ENCODE results near the gene UGT1A8. TPM values are rescaled to one million over a fixed set of nuclear protein-coding genes. Genes with fewer than 3 reads are reported as not detected.

UGT1A8 gene
- total and polyA plus RNA-seq, 10 donors = not detected

DNA sequence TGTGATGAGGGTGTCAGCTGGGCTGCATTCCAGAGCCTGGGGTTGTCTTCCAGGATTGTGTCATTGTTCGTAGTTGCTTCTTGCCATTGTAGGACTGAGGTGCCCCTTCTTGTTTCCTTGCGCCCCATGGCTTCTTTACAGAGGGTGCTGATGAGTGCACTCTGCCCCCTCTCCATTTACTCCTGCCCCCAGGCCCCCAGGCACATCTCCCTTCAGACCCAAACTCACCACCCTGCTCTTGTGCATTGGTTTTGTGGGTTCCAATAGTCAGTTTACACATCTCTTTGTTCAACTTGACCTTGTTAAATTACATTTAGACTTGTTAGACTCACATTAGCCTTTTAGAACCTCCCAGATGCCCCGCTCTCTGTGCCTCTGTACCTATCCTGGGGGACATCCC lies 203.8 kb downstream of the UGT1A8 start:
- Histone ChIP-seq H3K27ac (no peak overlapping the region), H3K27me3 (replicated peaks in 1 of 7) (peaks cover 0 to 9% (median 0%) of the 10 kb centered on the region in 7 donors), H3K4me3 (no peak overlapping the region), H3K36me3 (no peaks in the 10 kb centered on the region), H3K4me1 (no peaks in the 10 kb centered on the region), H3K9me3 (peaks cover 0 to 4% (median 0%) of the 10 kb centered on the region in 8 donors)
- DNase-seq = peak; percentile 11
- TF ChIP-seq POLR2AphosphoS5 (IDR thresholded peaks at IDR 0.05) (no peak), POLR2A (IDR thresholded peaks at IDR 0.05) (no peak)
- TF ChIP-seq, protein P1, sequence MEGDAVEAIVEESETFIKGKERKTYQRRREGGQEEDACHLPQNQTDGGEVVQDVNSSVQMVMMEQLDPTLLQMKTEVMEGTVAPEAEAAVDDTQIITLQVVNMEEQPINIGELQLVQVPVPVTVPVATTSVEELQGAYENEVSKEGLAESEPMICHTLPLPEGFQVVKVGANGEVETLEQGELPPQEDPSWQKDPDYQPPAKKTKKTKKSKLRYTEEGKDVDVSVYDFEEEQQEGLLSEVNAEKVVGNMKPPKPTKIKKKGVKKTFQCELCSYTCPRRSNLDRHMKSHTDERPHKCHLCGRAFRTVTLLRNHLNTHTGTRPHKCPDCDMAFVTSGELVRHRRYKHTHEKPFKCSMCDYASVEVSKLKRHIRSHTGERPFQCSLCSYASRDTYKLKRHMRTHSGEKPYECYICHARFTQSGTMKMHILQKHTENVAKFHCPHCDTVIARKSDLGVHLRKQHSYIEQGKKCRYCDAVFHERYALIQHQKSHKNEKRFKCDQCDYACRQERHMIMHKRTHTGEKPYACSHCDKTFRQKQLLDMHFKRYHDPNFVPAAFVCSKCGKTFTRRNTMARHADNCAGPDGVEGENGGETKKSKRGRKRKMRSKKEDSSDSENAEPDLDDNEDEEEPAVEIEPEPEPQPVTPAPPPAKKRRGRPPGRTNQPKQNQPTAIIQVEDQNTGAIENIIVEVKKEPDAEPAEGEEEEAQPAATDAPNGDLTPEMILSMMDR (IDR thresholded peaks at IDR 0.05 in 8 of 11, conservative IDR thresholded peaks at IDR 0.05 in 3 of 11) = no peak
- intact Hi-C loops (cut with DNase I; ENCODE audit: low total_unique reads) = no loop called here
- 83 to 92% (median 89%) methylated on average over 3 of the region's 3 CpGs for WGBS, 5 donors

DNA sequence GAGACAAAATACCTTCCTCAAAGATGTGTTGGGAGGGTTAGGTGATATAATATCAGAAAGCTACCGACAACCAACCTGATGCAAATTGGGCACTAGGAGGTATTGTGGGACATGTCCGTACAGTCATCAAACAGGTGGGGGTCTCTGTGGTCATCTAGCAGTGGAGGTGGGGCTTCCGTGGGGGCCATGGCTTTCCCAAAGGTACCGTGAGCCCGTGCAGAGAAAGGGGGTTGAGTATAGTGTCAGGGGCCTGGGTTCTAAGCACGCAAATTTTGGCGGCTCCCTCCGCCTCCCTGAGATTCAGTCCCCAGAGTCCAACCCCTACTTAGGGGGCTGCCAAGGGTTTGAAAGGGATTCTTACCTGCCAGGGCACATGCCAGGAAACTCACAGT lies 204.3 kb downstream of the UGT1A8 start:
- Histone ChIP-seq H3K4me3 (no peak overlapping the region), H3K36me3 (no peaks in the 10 kb centered on the region), H3K9me3 (peaks cover 0 to 8% (median 0%) of the 10 kb centered on the region in 8 donors), H3K4me1 (no peaks in the 10 kb centered on the region), H3K27ac (no peak overlapping the region), H3K27me3 (replicated peaks in 1 of 7) (peaks cover 0 to 9% (median 0%) of the 10 kb centered on the region in 7 donors)
- 91 to 96% (median 92%) methylated on average over 8 of the region's 8 CpGs for WGBS, 5 donors
- DNase-seq = peak; percentile 42
- intact Hi-C loops (cut with DNase I; ENCODE audit: low total_unique reads) = no loop called here
- TF ChIP-seq, protein P1 (IDR thresholded peaks at IDR 0.05 in 8 of 11, conservative IDR thresholded peaks at IDR 0.05 in 3 of 11) = no peak
- no peak for TF ChIP-seq POLR2AphosphoS5 (IDR thresholded peaks at IDR 0.05)
- no peak for TF ChIP-seq POLR2A (IDR thresholded peaks at IDR 0.05)

DNA sequence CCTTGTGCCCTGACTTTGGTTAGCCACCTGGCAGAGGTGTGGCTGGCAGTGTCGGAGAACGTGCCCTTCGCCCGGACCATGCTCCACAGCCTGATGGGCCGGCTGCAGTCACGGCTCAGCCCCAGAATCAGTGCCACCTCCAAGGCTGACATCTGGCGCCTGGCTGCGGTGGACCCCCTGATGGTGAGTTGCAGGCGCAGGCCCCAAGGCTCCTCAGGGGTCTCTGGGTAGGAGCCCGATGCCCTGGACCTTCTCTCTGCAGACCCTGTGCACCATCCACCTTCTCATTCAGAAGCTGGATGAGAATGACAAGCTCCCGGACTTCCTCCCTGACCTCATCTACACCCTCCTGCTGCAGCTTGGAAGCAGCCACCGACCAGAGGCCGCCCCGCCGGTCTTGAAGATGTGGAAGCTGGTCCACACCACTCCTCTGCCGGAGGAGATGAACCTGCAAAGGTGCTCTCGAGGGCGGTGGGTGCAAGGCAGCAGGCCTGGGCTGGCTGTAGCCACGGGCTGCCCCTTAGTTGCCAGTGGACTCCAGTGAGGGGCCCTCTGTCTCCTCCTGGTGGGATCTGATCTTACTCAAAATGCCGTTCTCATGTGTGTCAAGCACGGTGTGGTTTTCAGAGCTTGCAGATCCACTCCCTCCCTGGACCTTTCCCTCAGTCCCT lies 204.8 kb downstream of the UGT1A8 start:
- Histone ChIP-seq H3K9me3 (peaks cover 0 to 8% (median 0%) of the 10 kb centered on the region in 8 donors), H3K4me1 (no peaks in the 10 kb centered on the region), H3K4me3 (no peak overlapping the region), H3K27ac (no peak overlapping the region), H3K36me3 (no peaks in the 10 kb centered on the region), H3K27me3 (replicated peaks in 1 of 7) (peaks cover 0 to 9% (median 0%) of the 10 kb centered on the region in 7 donors)
- TF ChIP-seq, protein P1 (IDR thresholded peaks at IDR 0.05 in 8 of 11, conservative IDR thresholded peaks at IDR 0.05 in 3 of 11) = no peak
- TF ChIP-seq POLR2AphosphoS5 (IDR thresholded peaks at IDR 0.05) (no peak), POLR2A (IDR thresholded peaks at IDR 0.05) (no peak)
- WGBS, 5 donors = 85 to 90% (median 89%) methylated on average over 4 to 21 of the region's 21 CpGs
- DNase-seq = peak; percentile 69
- intact Hi-C loops (cut with DNase I; ENCODE audit: low total_unique reads) = no loop called here

Other genes starting within 250 kb of the UGT1A8 start
- 10 to 100 TPM; 22.3 to 57.3 (median 42.5) TPM for gene USP40, start 50.9 kb upstream of the UGT1A8 start, total RNA-seq
- gene USP40, start 50.9 kb upstream of the UGT1A8 start, polyA plus RNA-seq = 10 to 100 TPM; 11.4 to 21.9 (median 20.5) TPM
- gene UGT1A10, start 18.8 kb downstream of the UGT1A8 start, total RNA-seq = not detected
- gene UGT1A10, start 18.8 kb downstream of the UGT1A8 start, polyA plus RNA-seq = under 1 TPM in 1 of 3 donors, not detected in 2; 0.03 TPM
- gene UGT1A9, start 54.3 kb downstream of the UGT1A8 start, total RNA-seq = not detected
- not detected for gene UGT1A9, start 54.3 kb downstream of the UGT1A8 start, polyA plus RNA-seq
- gene UGT1A7, start 64.3 kb downstream of the UGT1A8 start, total RNA-seq = not detected
- gene UGT1A7, start 64.3 kb downstream of the UGT1A8 start, polyA plus RNA-seq = under 1 TPM in 1 of 3 donors, not detected in 2; 0.03 TPM
- not detected for gene UGT1A6, start 75.3 kb downstream of the UGT1A8 start, total RNA-seq
- not detected for gene UGT1A6, start 75.3 kb downstream of the UGT1A8 start, polyA plus RNA-seq
- gene UGT1A5, start 95.3 kb downstream of the UGT1A8 start, total RNA-seq = not detected
- gene UGT1A5, start 95.3 kb downstream of the UGT1A8 start, polyA plus RNA-seq = not detected
- gene UGT1A4, start 101.1 kb downstream of the UGT1A8 start, total RNA-seq = not detected
- not detected for gene UGT1A4, start 101.1 kb downstream of the UGT1A8 start, polyA plus RNA-seq
- gene UGT1A3, start 111.4 kb downstream of the UGT1A8 start, total RNA-seq = not detected
- gene UGT1A3, start 111.4 kb downstream of the UGT1A8 start, polyA plus RNA-seq = not detected
- gene UGT1A1, start 142.6 kb downstream of the UGT1A8 start, total RNA-seq = not detected
- gene UGT1A1, start 142.6 kb downstream of the UGT1A8 start, polyA plus RNA-seq = not detected
- gene MROH2A, start 160.7 kb downstream of the UGT1A8 start, total RNA-seq = under 1 TPM in 2 of 7 donors, not detected in 5; 0.27 to 0.43 TPM
- gene MROH2A, start 160.7 kb downstream of the UGT1A8 start, polyA plus RNA-seq = 1 to 10 TPM in 1 of 3 donors, not detected in 2; 1.5 TPM
- gene HJURP, start 236.9 kb downstream of the UGT1A8 start, total RNA-seq = 1 to 10 TPM; 1.4 to 7.4 (median 5.2) TPM
- 1 to 10 TPM; 2.2 to 5.6 (median 2.9) TPM for gene HJURP, start 236.9 kb downstream of the UGT1A8 start, polyA plus RNA-seq

Measured in spleen (tissue), 11 donors.